ENCODE measurements around the gene SND1.

SND1 gene

GRCh38 chr7:127935847-127936376 is 283.9 kb downstream of the SND1 start:
- no peak for DNase-seq (ENCODE audit: low read depth)

GRCh38 chr7:127937066-127937680 is 285.2 kb downstream of the SND1 start:
- no peak for DNase-seq (ENCODE audit: low read depth)

GRCh38 chr7:127938588-127938987 is 286.6 kb downstream of the SND1 start:
- peak; percentile 43 for DNase-seq (ENCODE audit: low read depth)

- no peak for DNase-seq (ENCODE audit: low read depth)
These were observed 288.6 kb downstream of the SND1 start for GRCh38 chr7:127940381-127941160.

GRCh38 chr7:127941476-127942210 is 289.6 kb downstream of the SND1 start:
- DNase-seq (ENCODE audit: low read depth) = no peak

- DNase-seq (ENCODE audit: low read depth) = no peak
These were observed 291.8 kb downstream of the SND1 start for GRCh38 chr7:127943541-127944521.

- DNase-seq (ENCODE audit: low read depth) = no peak
These were observed 294.1 kb downstream of the SND1 start for GRCh38 chr7:127946111-127946510.

GRCh38 chr7:127946847-127947246 is 294.9 kb downstream of the SND1 start:
- DNase-seq (ENCODE audit: low read depth) = no peak

- DNase-seq (ENCODE audit: low read depth) = no peak
These were observed 296.3 kb downstream of the SND1 start for GRCh38 chr7:127948312-127948711.

GRCh38 chr7:127948930-127949329 is 296.9 kb downstream of the SND1 start:
- DNase-seq (ENCODE audit: low read depth) = no peak

GRCh38 chr7:127949769-127950222 is 297.8 kb downstream of the SND1 start:
- no peak for DNase-seq (ENCODE audit: low read depth)

- DNase-seq (ENCODE audit: low read depth) = no peak
These were observed 298.4 kb downstream of the SND1 start for GRCh38 chr7:127950233-127950935.

- DNase-seq (ENCODE audit: low read depth) = no peak
These were observed 301.7 kb downstream of the SND1 start for GRCh38 chr7:127953423-127954356.

GRCh38 chr7:127954357-127954748 is 302.4 kb downstream of the SND1 start:
- DNase-seq (ENCODE audit: low read depth) = no peak

GRCh38 chr7:127955051-127955531 is 303.1 kb downstream of the SND1 start:
- DNase-seq (ENCODE audit: low read depth) = no peak

GRCh38 chr7:127957886-127958285 is 305.9 kb downstream of the SND1 start:
- DNase-seq (ENCODE audit: low read depth) = no peak

- no peak for DNase-seq (ENCODE audit: low read depth)
These were observed 307.8 kb downstream of the SND1 start for GRCh38 chr7:127959770-127960169.

GRCh38 chr7:127961786-127962453 is 309.9 kb downstream of the SND1 start:
- DNase-seq (ENCODE audit: low read depth) = no peak

Measured in HS-27A (cell line).